AG20443 (cell line): ENCODE data around the gene ZNF141.
"Not testable (repeated sequence)": the region's sequence is repeated elsewhere in the genome, so short reads cannot be mapped to it uniquely, and the experiment has no call there.

Experiments used
- DNase-seq: peaks from one replicate; pipeline ENCODE4 v3.0.0; 2012; ENCODE audit warnings: low spot score, mixed read lengths

The ZNF141 gene

GRCh38 chr4:385934-386707 lies 48.5 kb downstream of the ZNF141 start:
- DNase-seq = no peak

- DNase-seq = no peak
Observed at GRCh38 chr4:386708-387105, 49.1 kb downstream of the ZNF141 start.

DNA sequence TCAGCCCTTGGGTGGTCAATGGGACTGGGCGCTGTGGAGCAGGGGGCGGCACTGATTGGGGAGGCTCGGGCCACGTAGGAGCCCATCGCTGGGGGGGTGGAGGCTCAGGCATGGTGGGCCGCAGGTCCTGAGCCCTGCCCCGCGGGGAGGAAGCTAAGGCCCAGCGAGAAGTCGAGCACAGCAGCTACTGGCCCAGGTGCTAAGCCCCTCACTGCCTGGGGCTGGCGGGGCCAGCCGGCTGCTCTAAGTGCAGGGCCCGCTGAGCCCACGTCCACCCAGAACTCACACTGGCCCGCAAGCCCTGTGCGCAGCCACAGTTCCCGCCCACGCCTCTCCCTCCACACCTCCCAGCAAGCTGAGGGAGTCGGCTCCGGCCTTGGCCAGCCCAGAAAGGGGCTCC lies 66.4 kb downstream of the ZNF141 start:
- DNase-seq = no peak

DNA sequence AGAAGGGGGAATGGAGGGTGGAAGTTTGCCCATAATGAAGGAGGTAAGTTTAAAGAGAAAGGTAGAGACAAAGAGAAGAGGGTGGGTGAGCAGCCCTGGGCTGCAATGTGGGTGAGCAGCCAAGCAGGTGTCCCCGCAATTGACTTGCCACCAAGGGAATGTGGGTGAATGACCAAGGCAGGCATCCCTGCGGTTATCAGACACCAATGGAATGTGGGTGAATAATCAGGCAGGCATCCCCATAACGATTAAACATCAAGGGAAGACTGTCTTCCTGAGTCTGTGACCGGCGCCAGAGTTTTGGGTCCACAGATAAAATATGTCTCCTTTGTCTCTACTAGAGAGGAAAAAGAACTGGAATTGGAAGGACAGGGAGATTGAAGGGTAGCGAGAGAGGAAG lies 70.7 kb downstream of the ZNF141 start:
- not testable (repeated sequence) for DNase-seq

GRCh38 chr4:422587-422986 lies 85.0 kb downstream of the ZNF141 start:
- DNase-seq = no peak
